ENCODE data around the gene IRF8. TPM values are rescaled to one million over a fixed set of nuclear protein-coding genes. Genes with fewer than 3 reads are reported as not detected.

IRF8 gene
- total RNA-seq, 2 experiments from 2014 or later, result 4.8 to 4.9 TPM

Other genes starting within 250 kb of the IRF8 start
- 10 to 100 TPM; 38.3 to 45.7 TPM for gene GINS2, start 210.2 kb upstream of the IRF8 start, total RNA-seq
- under 1 TPM; 0.33 to 0.53 TPM for gene C16orf74, start 148.1 kb upstream of the IRF8 start, total RNA-seq
- 10 to 100 TPM; 25.0 to 25.6 TPM for gene EMC8, start 99.6 kb upstream of the IRF8 start, total RNA-seq
- 100 to 1,000 TPM; 450 to 456 TPM for gene COX4I1, start 99.5 kb upstream of the IRF8 start, total RNA-seq